AG09309 (cell line): Measurements from ENCODE around the gene EDDM13.
A peak's percentile ranks its signal among the peaks of the same experiment; 100 is the strongest.
"Not testable (repeated sequence)": the region's sequence is repeated elsewhere in the genome, so short reads cannot be mapped to it uniquely, and the experiment has no call there.

Experiments
- DNase-seq: peaks from one replicate; pipeline ENCODE4 v3.0.0-alpha.2; 2010; ENCODE audit warnings: low read depth
- H3K4me3 ChIP-seq: 2 replicates; pipeline ENCODE4 v1.5.1; 2011; ENCODE audit warnings: mild to moderate bottlenecking, low read depth, low read length, moderate library complexity; ENCODE audit not compliant: control insufficient read depth
- TF ChIP-seq, protein P1 (sequence below): IDR thresholded peaks from 2 replicates; pipeline ENCODE4 v1.5.1; 2011; ENCODE audit warnings: mild to moderate bottlenecking, low read depth, low read length, inconsistent platforms; ENCODE audit not compliant: insufficient read depth, control insufficient read depth; ENCODE audit errors: missing control alignments

EDDM13 gene, protein sequence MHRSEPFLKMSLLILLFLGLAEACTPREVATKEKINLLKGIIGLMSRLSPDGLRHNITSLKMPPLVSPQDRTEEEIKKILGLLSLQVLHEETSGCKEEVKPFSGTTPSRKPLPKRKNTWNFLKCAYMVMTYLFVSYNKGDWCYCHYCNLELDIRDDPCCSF

GRCh38 chr19:56272161-56272798 is at the start of gene EDDM13:
Gene EDDM13, plus strand, starts transcription at chr19:56272748. Its CDS starts 87 bp downstream, at chr19:56272835.
- H3K4me3 ChIP-seq, result no peak within 1 kb of the TSS
- no peak for DNase-seq
- TF ChIP-seq, protein P1, sequence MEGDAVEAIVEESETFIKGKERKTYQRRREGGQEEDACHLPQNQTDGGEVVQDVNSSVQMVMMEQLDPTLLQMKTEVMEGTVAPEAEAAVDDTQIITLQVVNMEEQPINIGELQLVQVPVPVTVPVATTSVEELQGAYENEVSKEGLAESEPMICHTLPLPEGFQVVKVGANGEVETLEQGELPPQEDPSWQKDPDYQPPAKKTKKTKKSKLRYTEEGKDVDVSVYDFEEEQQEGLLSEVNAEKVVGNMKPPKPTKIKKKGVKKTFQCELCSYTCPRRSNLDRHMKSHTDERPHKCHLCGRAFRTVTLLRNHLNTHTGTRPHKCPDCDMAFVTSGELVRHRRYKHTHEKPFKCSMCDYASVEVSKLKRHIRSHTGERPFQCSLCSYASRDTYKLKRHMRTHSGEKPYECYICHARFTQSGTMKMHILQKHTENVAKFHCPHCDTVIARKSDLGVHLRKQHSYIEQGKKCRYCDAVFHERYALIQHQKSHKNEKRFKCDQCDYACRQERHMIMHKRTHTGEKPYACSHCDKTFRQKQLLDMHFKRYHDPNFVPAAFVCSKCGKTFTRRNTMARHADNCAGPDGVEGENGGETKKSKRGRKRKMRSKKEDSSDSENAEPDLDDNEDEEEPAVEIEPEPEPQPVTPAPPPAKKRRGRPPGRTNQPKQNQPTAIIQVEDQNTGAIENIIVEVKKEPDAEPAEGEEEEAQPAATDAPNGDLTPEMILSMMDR, result no peak

DNA sequence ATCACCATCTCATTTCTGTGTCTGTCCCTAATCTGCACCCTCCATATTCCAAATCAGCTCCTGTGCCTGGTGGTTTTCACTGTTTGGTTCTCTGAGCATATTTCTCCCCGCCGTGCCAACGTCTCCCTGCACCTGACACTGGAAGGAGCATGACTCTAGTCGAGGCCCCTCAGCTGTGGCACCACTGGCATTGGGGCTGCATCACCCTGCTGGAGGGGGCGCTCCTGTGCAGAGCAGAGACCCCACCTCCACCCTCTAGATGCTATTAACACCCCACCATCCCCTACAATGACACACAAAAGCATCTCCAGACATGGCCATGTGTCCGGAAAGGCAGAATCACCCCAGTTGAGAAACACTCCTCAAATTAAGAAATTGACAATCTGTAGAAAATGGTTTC is 49.6 kb upstream of the EDDM13 start:
- DNase-seq, result no peak
- TF ChIP-seq, protein P1, result no peak
- H3K4me3 ChIP-seq, result no peak overlapping the region

DNA sequence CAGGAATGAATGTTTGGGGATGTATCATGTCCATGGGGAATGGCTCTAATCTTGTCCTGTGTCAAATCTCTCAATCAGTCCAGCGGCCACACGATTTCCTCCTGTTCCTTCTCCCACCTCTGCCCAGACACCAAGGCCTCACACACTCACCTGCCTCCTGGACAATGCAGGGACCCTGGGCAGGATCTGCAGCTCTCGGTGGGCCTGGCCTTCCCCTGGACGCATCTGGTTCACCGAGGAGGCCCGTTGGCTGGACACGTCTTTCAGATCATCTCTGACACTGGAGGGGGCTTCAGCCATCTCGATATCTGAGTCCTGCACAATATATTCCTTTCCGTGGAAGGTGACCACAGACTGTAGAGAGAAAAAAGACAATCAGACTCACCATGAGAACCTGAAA is 49.1 kb upstream of the EDDM13 start:
- TF ChIP-seq, protein P1, result no peak
- no peak overlapping the region for H3K4me3 ChIP-seq
- no peak for DNase-seq

- no peak overlapping the region for H3K4me3 ChIP-seq
- TF ChIP-seq, protein P1, result no peak
- DNase-seq, result no peak
Measured at GRCh38 chr19:56245121-56245740, 27.3 kb upstream of the EDDM13 start.

- H3K4me3 ChIP-seq, result not testable (repeated sequence)
Measured at GRCh38 chr19:56245764-56246163, 26.8 kb upstream of the EDDM13 start.

DNA sequence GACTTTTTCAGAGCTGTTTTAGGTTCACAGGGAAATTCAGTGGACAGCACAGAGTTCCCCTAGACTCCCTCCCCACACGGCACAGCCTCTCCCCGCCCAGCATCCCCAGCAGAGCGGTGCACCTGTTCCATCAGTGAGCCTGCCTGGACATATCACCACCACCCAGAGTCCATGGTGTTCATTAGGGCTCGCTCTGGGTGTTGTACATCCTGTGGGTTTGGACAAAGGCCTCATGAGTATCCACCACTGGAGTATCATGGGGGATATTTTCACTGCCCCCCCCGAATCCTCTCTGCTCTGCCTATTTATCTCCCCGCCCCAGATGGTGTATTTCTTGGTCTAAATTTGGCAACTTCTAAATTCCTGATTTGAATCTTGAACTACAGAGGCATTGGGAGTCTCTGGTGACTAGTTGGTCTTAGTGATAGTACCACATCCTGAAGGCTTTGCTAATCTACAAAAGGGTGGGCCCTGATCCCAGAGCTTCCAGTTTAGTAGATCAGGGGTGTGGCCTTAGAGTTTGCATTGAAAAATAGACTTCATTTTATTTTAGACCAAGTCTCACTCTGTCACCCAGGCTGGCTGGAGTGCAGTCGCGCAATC is 23.7 kb upstream of the EDDM13 start:
- DNase-seq, H3K4me3 ChIP-seq: not testable (repeated sequence)

More at GRCh38 chr19:56245764-56246163, 26.8 kb upstream of the EDDM13 start:
- not testable (repeated sequence) for DNase-seq

GRCh38 chr19:56252699-56253422 is 19.7 kb upstream of the EDDM13 start:
- H3K4me3 ChIP-seq, result no peak overlapping the region
- TF ChIP-seq, protein P1, result peak; percentile 94
- peak; percentile 29 for DNase-seq
